RWPE2 (cell line): ENCODE measurements around the gene CLEC16A.

Source experiments
- ATAC-seq: fragments of 200-7000 bp; cut with Tn5 transposase; 3 replicates; pipeline ENCODE4 v1.9.1; 2021; ENCODE audit warnings: low read depth
- DNase-seq: peaks from one replicate; pipeline ENCODE4 v3.0.0-alpha.2; 2020; ENCODE audit warnings: low spot score
- H3K27ac ChIP-seq: fragments of 450-650 bp; 2 replicates; pipeline ENCODE4 v1.5.1; 2017; ENCODE audit warnings: mild to moderate bottlenecking; ENCODE audit not compliant: poor library complexity, severe bottlenecking
- H3K27me3 ChIP-seq: fragments of 250-450 bp; sonication (Bioruptor Pico); 2 replicates; pipeline ENCODE4 v1.5.1; 2021; ENCODE audit warnings: mild to moderate bottlenecking, moderate library complexity; ENCODE audit not compliant: insufficient read depth, poor library complexity, severe bottlenecking
- H3K36me3 ChIP-seq: fragments of 250-450 bp; sonication (Bioruptor Pico); 2 replicates; pipeline ENCODE4 v1.5.1; 2020; ENCODE audit warnings: low read depth, mild to moderate bottlenecking, moderate library complexity
- H3K4me1 ChIP-seq: fragments of 250-450 bp; sonication (Bioruptor Pico); 2 replicates; pipeline ENCODE4 v1.5.1; 2021; ENCODE audit warnings: mild to moderate bottlenecking, moderate library complexity; ENCODE audit not compliant: insufficient read depth, poor library complexity, severe bottlenecking
- H3K4me3 ChIP-seq: fragments of 250-450 bp; sonication (Bioruptor Pico); 2 replicates; pipeline ENCODE4 v1.5.1; 2021; ENCODE audit warnings: mild to moderate bottlenecking, moderate library complexity; ENCODE audit not compliant: severe bottlenecking
- H3K9me3 ChIP-seq: fragments of 250-450 bp; sonication (Bioruptor Pico); 2 replicates; pipeline ENCODE4 v1.5.1; 2021; ENCODE audit warnings: mild to moderate bottlenecking, moderate library complexity; ENCODE audit not compliant: severe bottlenecking
- CTCF ChIP-seq: fragments of 450-650 bp; IDR thresholded peaks from one replicate; pipeline ENCODE4 v1.5.1; 2017; ENCODE audit warnings: mild to moderate bottlenecking, moderate library complexity; ENCODE audit not compliant: poor library complexity, severe bottlenecking

Gene CLEC16A

GRCh38 chr16:11015076-11015475 is 70.7 kb downstream of the CLEC16A start:
- H3K9me3 ChIP-seq: no peaks in the 10 kb centered on the region
- TF ChIP-seq CTCF: no peak
- H3K36me3 ChIP-seq: peaks cover 10% of the 10 kb centered on the region; the same call in 1 of the 2 replicates
- ATAC-seq: no peak
- H3K27me3 ChIP-seq: no peaks in the 10 kb centered on the region
- no peak overlapping the region for H3K27ac ChIP-seq
- no peak overlapping the region for H3K4me3 ChIP-seq
- peaks cover 13% of the 10 kb centered on the region for H3K4me1 ChIP-seq
- DNase-seq: no peak

DNA sequence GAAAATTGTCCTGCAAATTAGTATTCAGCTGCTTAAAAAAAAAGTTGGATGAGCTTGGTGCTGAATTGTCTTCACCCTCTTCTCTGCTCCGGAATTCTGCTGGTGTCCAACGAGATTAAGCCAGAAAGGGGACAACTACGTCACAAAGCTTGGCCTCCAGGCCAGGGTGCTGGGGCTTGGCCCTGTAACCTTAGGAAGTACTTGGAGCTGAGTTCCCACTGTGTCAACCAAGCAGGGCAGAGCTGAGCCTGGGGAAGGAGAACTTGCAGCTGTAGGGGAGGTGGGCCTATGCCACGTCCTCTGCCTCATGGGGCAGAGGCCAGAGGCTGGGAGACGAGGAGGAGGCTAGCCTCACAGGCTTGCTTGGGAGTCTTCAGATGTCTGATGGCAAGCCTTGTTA is 71.2 kb downstream of the CLEC16A start:
- Histone ChIP-seq H3K27me3 (no peaks in the 10 kb centered on the region), H3K27ac (peak overlapping the region; percentile 76), H3K4me1 (peaks cover 13% of the 10 kb centered on the region), H3K9me3 (no peaks in the 10 kb centered on the region), H3K4me3 (no peak overlapping the region), H3K36me3 (peaks cover 10% of the 10 kb centered on the region; the same call in 1 of the 2 replicates)
- no peak for TF ChIP-seq CTCF
- DNase-seq (no peak), ATAC-seq (no peak)

DNA sequence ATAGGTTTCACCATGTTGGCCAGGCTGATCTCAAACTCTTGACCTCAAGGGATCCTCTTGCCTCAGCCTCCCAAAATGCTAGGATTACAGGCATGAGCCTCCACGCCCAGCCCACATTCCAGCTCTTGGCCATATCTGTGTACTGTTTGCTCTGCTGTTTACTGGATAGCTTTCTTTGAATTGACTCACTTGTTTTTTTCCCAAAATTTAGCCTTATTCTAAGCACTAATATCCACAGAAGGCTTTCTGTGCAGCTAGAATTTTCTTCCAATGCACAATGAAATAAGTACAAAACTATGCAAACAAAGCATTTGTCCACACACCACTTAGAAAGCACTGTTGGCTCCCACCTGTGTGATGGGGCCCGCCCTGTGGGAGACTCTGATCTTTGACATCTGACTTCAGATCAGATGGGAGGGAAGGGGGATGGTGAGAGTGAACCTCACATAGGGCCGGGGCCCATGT is 72.2 kb downstream of the CLEC16A start:
- ATAC-seq (peak; percentile 81), DNase-seq (no peak)
- Histone ChIP-seq H3K9me3 (no peaks in the 10 kb centered on the region), H3K4me3 (no peak overlapping the region), H3K27me3 (no peaks in the 10 kb centered on the region), H3K4me1 (peaks cover 13% of the 10 kb centered on the region), H3K36me3 (peaks cover 10% of the 10 kb centered on the region; the same call in 1 of the 2 replicates), H3K27ac (peak overlapping the region; percentile 76)
- TF ChIP-seq CTCF: no peak

DNA sequence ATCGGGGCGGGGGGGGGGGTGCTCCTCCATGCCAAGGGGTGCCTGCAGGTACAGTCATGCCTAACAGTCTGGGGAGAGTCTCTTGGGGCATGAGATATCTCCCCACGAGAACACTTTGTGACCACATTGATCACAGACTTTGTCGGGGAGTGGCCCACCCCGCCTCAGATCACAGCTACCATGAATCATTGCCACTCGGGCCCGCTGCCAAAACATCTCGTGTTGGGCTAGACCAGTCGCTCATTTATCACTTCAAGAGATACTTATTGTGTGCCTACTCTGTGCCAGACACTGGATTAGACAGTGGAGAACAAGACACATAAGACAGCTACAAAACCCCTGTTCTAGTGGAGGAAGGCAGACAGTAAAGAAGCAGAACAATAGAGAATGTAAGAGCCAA is 72.6 kb downstream of the CLEC16A start:
- H3K36me3 ChIP-seq: peaks cover 10% of the 10 kb centered on the region; the same call in 1 of the 2 replicates
- ATAC-seq: peak; percentile 86
- no peaks in the 10 kb centered on the region for H3K27me3 ChIP-seq
- peaks cover 13% of the 10 kb centered on the region for H3K4me1 ChIP-seq
- peak overlapping the region; percentile 76 for H3K27ac ChIP-seq
- H3K9me3 ChIP-seq: no peaks in the 10 kb centered on the region
- no peak overlapping the region for H3K4me3 ChIP-seq
- peak; percentile 89 for DNase-seq
- no peak for TF ChIP-seq CTCF

GRCh38 chr16:11017499-11017898 is 73.1 kb downstream of the CLEC16A start:
- TF ChIP-seq CTCF: no peak
- peak overlapping the region; percentile 76 for H3K27ac ChIP-seq
- DNase-seq: no peak
- no peaks in the 10 kb centered on the region for H3K27me3 ChIP-seq
- no peak for ATAC-seq
- no peaks in the 10 kb centered on the region for H3K9me3 ChIP-seq
- H3K4me1 ChIP-seq: peaks cover 13% of the 10 kb centered on the region
- H3K36me3 ChIP-seq: peaks cover 10% of the 10 kb centered on the region; the same call in 1 of the 2 replicates
- no peak overlapping the region for H3K4me3 ChIP-seq
